Tibial nerve (tissue), 3 donors: ENCODE measurements around the gene SDCCAG8.

Experiments
- CTCF ChIP-seq, 5 experiments: fragments of 200-600 bp in 3 of 5; fragments of 450-650 bp in 2 of 5; sonication (generic) in 3 of 5; IDR thresholded peaks; one replicate each; pipeline ENCODE4 v1.5.1; 2016 to 2019; ENCODE audit warnings: antibody characterized with exemption in 5 of 5, mild to moderate bottlenecking in 3 of 5, moderate library complexity in 2 of 5
- POLR2A ChIP-seq, 2 donors: fragments of 450-650 bp; IDR thresholded peaks; one replicate each; pipeline ENCODE4 v1.6.1; 2017; ENCODE audit warnings: antibody characterized with exemption in 2 of 2, mild to moderate bottlenecking in 2 of 2, moderate library complexity in 2 of 2

GRCh38 chr1:243514927-243515326, 259.1 kb downstream of the SDCCAG8 start:
- TF ChIP-seq CTCF (IDR thresholded peaks at IDR 0.05) (no peak), POLR2A (IDR thresholded peaks at IDR 0.05) (no peak)
